Activated naive CD4-positive, alpha-beta T cell treated with anti-CD3 and anti-CD28 coated beads, Interleukin-2, amount 50 U/mL, for 16 hours (primary cell): ENCODE data around the gene OPN1SW.

Experiments
- DNase-seq: peaks from one replicate; pipeline ENCODE4 v3.0.0-alpha.2; 2020

Gene OPN1SW

DNA sequence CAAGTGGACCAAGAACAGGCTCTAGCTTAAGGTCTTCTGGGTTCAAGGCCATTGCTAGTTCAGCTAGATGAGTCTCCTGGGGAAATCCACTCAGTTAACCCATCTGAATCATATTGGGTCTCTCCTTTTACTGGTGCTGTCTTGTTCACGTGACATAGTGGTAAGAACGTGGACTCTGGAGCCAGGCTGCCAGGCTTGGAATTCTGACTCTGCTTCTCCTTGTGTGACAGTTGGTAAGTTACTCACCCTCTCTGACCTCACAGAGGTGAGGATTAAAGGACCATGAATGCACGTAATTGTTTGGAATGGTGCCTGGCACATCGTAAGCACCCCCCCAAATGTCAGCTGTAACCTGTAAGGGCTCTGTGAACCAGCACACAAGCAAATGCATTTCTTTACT is 46.1 kb downstream of the OPN1SW start:
- no peak for DNase-seq

DNA sequence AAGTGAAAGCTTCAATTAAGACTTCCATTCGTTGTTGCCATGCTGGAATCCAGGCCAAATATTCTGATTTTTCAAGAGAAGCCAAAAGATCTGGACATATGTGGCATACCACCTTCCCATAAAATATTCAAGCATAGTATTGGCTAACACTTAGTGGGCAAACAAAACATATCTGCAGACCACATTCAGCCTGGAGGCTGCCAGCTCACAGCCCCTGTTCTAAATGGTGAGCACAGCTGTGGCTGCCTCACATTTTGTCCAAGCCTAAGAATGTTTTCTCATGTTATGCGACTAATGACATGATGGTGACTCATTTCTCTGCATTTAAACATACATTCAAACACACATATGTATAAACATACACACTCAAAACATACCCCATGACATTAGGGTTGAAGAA is 47.0 kb downstream of the OPN1SW start:
- no peak for DNase-seq

DNA sequence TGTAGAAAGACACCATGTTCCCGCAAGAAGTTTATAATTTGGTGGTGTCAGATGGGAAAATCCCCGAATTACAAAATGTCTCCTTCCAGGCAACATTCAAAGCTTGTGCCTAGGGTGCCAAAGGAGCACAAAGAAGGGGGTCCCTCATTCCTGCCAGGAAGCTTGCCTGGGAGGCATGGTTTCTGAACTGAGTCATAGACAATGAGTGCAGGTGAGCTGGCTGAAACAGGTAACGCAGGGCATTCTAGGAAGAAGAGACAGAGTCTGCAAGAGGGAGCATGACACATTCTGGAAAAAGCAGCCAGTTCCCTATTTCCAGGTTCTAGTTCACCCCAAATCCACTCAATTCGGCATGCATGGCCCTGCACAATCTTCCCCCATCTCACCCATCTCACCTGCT is 48.4 kb downstream of the OPN1SW start:
- no peak for DNase-seq

DNA sequence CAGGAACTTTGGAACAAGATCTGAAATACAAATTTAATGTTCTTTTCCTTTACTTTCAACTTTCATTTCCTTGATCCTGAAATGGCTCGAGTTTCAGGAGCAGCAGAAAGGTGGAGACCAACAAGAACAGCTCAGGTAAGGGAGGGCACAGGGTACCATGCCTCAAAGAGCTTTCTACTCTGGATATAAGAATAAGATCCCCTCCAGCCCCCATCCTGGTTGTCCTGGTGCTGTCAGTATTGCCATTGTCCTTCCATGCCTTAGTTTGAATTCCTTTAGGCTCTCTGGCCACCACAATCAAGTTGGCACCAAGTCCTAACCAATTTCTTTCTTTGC is 48.9 kb downstream of the OPN1SW start:
- no peak for DNase-seq

DNA sequence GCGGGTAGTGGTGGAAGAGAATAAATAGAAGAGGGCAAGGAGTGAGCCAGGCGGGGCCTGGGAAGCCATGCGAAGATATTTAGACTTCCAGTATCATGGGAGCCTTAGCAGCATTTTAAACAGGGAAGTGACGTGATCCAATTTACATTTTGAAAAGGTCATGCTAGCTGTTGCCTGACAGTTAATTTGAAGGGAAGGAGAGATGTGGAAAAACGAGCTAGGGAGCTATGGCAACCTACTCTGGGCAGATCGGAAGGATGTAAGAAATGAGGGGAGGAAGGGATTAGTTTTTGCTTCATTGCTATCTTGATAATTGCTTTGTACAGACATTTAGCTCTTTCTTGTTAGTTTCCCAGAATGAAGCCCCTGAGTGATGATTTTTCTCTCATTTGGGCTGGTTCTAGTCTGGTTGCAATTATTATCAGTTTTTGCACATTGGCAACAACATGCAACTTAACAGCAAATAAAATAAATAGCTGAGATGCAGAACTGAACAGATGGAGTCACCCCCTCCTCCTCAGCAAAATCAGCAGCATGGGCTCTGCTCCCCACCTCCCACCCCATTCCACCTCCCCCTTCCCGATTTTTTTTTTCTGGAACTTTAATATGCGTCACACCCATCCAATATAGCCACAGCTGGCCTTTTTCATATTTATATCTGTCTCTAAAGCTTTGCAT is 49.4 kb downstream of the OPN1SW start:
- DNase-seq: no peak

DNA sequence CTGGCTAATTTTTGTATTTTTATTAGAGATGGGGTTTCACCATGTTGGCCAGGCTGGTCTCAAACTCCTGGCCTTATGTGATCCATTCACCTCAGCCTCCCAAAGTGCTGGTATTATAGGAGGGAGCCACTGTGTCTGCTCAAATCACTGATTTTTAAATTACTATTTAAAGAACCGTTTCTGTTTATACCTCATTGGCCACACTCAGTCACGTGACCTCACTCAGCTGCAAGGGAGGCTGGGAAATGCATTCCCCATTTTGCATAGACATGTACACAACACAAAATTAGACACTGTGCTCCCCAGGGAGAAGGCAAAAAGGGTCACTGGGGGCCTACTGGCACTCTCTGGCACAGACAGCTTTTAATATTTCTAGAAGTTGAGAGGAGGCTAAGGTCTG is 50.1 kb downstream of the OPN1SW start:
- no peak for DNase-seq

DNA sequence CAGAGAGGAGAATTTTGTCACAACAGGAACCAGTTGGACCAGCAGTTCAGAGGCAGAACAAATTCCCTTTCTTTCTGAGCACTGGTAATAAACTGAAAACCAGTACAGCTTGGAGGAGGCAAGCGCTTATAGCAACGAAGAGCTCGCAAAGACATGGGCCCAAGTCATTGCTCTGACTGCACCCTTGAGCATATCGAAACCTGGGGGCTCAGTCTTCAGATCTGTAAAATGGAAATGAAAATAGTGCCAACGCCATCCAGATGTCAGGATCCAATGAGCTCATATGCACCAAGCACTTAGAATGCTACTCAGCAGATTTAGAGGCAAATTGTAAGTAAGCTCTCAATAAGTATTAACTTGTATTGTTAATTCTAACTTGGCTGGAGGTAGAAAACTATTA is 50.9 kb downstream of the OPN1SW start:
- no peak for DNase-seq
